Epithelial cell of alveolus of lung (primary cell): ENCODE results near the gene NSUN5. TPM values are rescaled to one million over a fixed set of nuclear protein-coding genes. Genes with fewer than 3 reads are reported as not detected.

Experiments used
- total RNA-seq: library from RNA; depleted of rRNA; stranded (reverse); fragments of >200 nt; gene quantifications from 2 replicates; pipeline ENCODE4 v1.2.1, GENCODE V29; 2015

Gene NSUN5
- total RNA-seq: 15.1 and 25.7 TPM in 2 replicates

DNA sequence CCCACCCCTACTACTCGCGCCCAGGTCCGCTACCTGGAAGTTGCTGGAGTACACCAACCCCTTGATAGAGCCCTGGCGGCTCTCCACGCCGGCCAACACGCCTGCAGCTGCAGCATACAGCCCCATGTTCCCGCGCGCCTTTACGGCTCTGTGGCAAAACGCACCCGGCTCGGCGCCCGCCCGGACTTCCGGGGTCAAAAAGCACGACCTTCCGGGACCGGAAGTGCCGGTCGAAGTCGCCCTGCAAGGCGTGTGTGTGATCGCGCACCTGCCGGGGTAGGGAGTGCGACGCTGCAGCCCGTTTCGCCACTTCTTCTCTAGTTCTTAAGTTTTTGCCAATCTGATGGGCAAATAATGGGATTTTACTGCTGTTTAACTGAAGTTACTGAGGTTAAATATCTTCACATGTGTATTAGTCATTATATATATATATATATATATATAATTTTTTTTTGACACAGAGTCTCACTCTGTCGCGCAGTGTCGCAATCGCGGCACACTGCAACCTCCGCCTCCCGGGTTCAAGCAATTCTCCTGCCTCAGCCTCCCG, at the start of gene NSUN5:
Gene NSUN5, minus strand, starts transcription at position 162 of the 550 bp plus-strand sequence. Its CDS starts 36 bp downstream, at position 126.

GRCh38 chr7:73327922-73328321, 19.3 kb upstream of the NSUN5 start, which contains the start of the genes FKBP6 and TRIM50:
Gene FKBP6, plus strand, starts transcription at chr7:73328161. Its CDS starts 268 bp downstream, at chr7:73328429.
Gene TRIM50, minus strand, starts transcription at chr7:73328082. Its CDS starts 3,295 bp downstream, at chr7:73324787.

Other genes starting within 250 kb of the NSUN5 start
- not detected in 2 replicates for gene SPDYE9, start 222.8 kb downstream of the NSUN5 start, total RNA-seq
- not detected in 2 replicates for gene TRIM50, start 19.3 kb upstream of the NSUN5 start, total RNA-seq
- not detected in 2 replicates for gene FKBP6, start 19.3 kb upstream of the NSUN5 start, total RNA-seq
- 0.91 and 3.0 TPM in 2 replicates for gene FZD9, start 125.0 kb upstream of the NSUN5 start, total RNA-seq
- gene BAZ1B, start 213.5 kb upstream of the NSUN5 start, total RNA-seq: 39.4 and 42.8 TPM in 2 replicates
- 42.0 and 45.7 TPM in 2 replicates for gene BCL7B, start 248.9 kb upstream of the NSUN5 start, total RNA-seq